Measurements from ENCODE around the gene RNPEPL1.
A peak's percentile ranks its signal among the peaks of the same experiment; 100 is the strongest.

Gene RNPEPL1

GRCh38 chr2:240595381-240596079 lies 27.2 kb downstream of the RNPEPL1 start:
- Histone ChIP-seq H4K5ac (ENCODE audit: low read length) (no peak overlapping the region), H2AK5ac (ENCODE audit: low read length) (no peak overlapping the region), H3K4me3 (ENCODE audit: low read length) (no peak overlapping the region), H3K18ac (ENCODE audit: low read length) (no peak overlapping the region), H3K27ac (ENCODE audit: low read depth, low read length) (no peak overlapping the region), H2BK15ac (replicated peaks; ENCODE audit: low read depth) (no peak overlapping the region), H3K27me3 (ENCODE audit: insufficient read depth, low read length, poor library complexity) (no peaks in the 10 kb centered on the region), H3K36me3 (ENCODE audit: control insufficient read depth, insufficient read depth, low read length) (peaks cover 2% of the 10 kb centered on the region), H2BK5ac (ENCODE audit: low read length) (no peak overlapping the region), H3K79me2 (ENCODE audit: control insufficient read depth, insufficient read depth, low read length) (no peaks in the 10 kb centered on the region), H3K9ac (ENCODE audit: low read length) (no peak overlapping the region), H3K4me2 (ENCODE audit: low read length) (no peak overlapping the region), H4K8ac (ENCODE audit: low read depth, low read length) (no peak overlapping the region), H2BK120ac (ENCODE audit: low read depth, low read length) (no peak overlapping the region), H3K79me1 (ENCODE audit: low read length) (peaks cover 3% of the 10 kb centered on the region), H3K56ac (ENCODE audit: low read length) (no peak overlapping the region), H3K4me1 (ENCODE audit: control insufficient read depth, low read depth, low read length) (no peaks in the 10 kb centered on the region), H3K23ac (ENCODE audit: low read length) (no peak overlapping the region), H3K4ac (ENCODE audit: low read depth, low read length) (no peak overlapping the region)
- peak; percentile 68 for DNase-seq
- WGBS (ENCODE audit: extremely low coverage, insufficient coverage, low lambda C conversion rate): no CpG with 5 or more reads among the region's 18 CpGs

GRCh38 chr2:240596080-240596460 lies 27.8 kb downstream of the RNPEPL1 start:
- no peak overlapping the region for H3K18ac ChIP-seq (ENCODE audit: low read length)
- H3K9ac ChIP-seq (ENCODE audit: low read length): no peak overlapping the region
- H3K4me2 ChIP-seq (ENCODE audit: low read length): no peak overlapping the region
- H3K79me2 ChIP-seq (ENCODE audit: control insufficient read depth, insufficient read depth, low read length): no peaks in the 10 kb centered on the region
- no peak overlapping the region for H4K8ac ChIP-seq (ENCODE audit: low read depth, low read length)
- no peak overlapping the region for H3K56ac ChIP-seq (ENCODE audit: low read length)
- no peak overlapping the region for H2BK5ac ChIP-seq (ENCODE audit: low read length)
- H3K4me1 ChIP-seq (ENCODE audit: control insufficient read depth, low read depth, low read length): no peaks in the 10 kb centered on the region
- H3K79me1 ChIP-seq (ENCODE audit: low read length): peaks cover 3% of the 10 kb centered on the region
- DNase-seq: no peak
- H3K4me3 ChIP-seq (ENCODE audit: low read length): no peak overlapping the region
- H2AK5ac ChIP-seq (ENCODE audit: low read length): no peak overlapping the region
- no CpG with 5 or more reads among the region's 17 CpGs for WGBS (ENCODE audit: extremely low coverage, insufficient coverage, low lambda C conversion rate)
- peaks cover 2% of the 10 kb centered on the region for H3K36me3 ChIP-seq (ENCODE audit: control insufficient read depth, insufficient read depth, low read length)
- no peak overlapping the region for H3K23ac ChIP-seq (ENCODE audit: low read length)
- H2BK120ac ChIP-seq (ENCODE audit: low read depth, low read length): no peak overlapping the region
- H4K5ac ChIP-seq (ENCODE audit: low read length): no peak overlapping the region
- H3K4ac ChIP-seq (ENCODE audit: low read depth, low read length): no peak overlapping the region
- H2BK15ac ChIP-seq (replicated peaks; ENCODE audit: low read depth): no peak overlapping the region
- H3K27ac ChIP-seq (ENCODE audit: low read depth, low read length): no peak overlapping the region
- no peaks in the 10 kb centered on the region for H3K27me3 ChIP-seq (ENCODE audit: insufficient read depth, low read length, poor library complexity)

- H3K4me1 ChIP-seq (ENCODE audit: control insufficient read depth, low read depth, low read length): no peaks in the 10 kb centered on the region
- H4K5ac ChIP-seq (ENCODE audit: low read length): no peak overlapping the region
- no peaks in the 10 kb centered on the region for H3K27me3 ChIP-seq (ENCODE audit: insufficient read depth, low read length, poor library complexity)
- H3K27ac ChIP-seq (ENCODE audit: low read depth, low read length): no peak overlapping the region
- H3K18ac ChIP-seq (ENCODE audit: low read length): no peak overlapping the region
- no peak overlapping the region for H3K56ac ChIP-seq (ENCODE audit: low read length)
- H4K8ac ChIP-seq (ENCODE audit: low read depth, low read length): no peak overlapping the region
- no peak for DNase-seq
- H3K23ac ChIP-seq (ENCODE audit: low read length): no peak overlapping the region
- peaks cover 2% of the 10 kb centered on the region for H3K36me3 ChIP-seq (ENCODE audit: control insufficient read depth, insufficient read depth, low read length)
- no peaks in the 10 kb centered on the region for H3K79me1 ChIP-seq (ENCODE audit: low read length)
- no peak overlapping the region for H3K4me3 ChIP-seq (ENCODE audit: low read length)
- no peak overlapping the region for H3K4me2 ChIP-seq (ENCODE audit: low read length)
- no peak overlapping the region for H2BK120ac ChIP-seq (ENCODE audit: low read depth, low read length)
- no peak overlapping the region for H2BK5ac ChIP-seq (ENCODE audit: low read length)
- no CpG with 5 or more reads among the region's 23 CpGs for WGBS (ENCODE audit: extremely low coverage, insufficient coverage, low lambda C conversion rate)
- no peak overlapping the region for H3K4ac ChIP-seq (ENCODE audit: low read depth, low read length)
- no peak overlapping the region for H2BK15ac ChIP-seq (replicated peaks; ENCODE audit: low read depth)
- H3K9ac ChIP-seq (ENCODE audit: low read length): no peak overlapping the region
- no peaks in the 10 kb centered on the region for H3K79me2 ChIP-seq (ENCODE audit: control insufficient read depth, insufficient read depth, low read length)
- no peak overlapping the region for H2AK5ac ChIP-seq (ENCODE audit: low read length)
Observed at GRCh38 chr2:240596491-240596931, 28.2 kb downstream of the RNPEPL1 start.

- no peak overlapping the region for H3K27ac ChIP-seq (ENCODE audit: low read depth, low read length)
- no peak overlapping the region for H2BK5ac ChIP-seq (ENCODE audit: low read length)
- H3K4me2 ChIP-seq (ENCODE audit: low read length): no peak overlapping the region
- no peak overlapping the region for H2AK5ac ChIP-seq (ENCODE audit: low read length)
- H3K23ac ChIP-seq (ENCODE audit: low read length): no peak overlapping the region
- no peaks in the 10 kb centered on the region for H3K27me3 ChIP-seq (ENCODE audit: insufficient read depth, low read length, poor library complexity)
- no peak overlapping the region for H4K5ac ChIP-seq (ENCODE audit: low read length)
- H3K4me1 ChIP-seq (ENCODE audit: control insufficient read depth, low read depth, low read length): no peaks in the 10 kb centered on the region
- DNase-seq: no peak
- peaks cover 2% of the 10 kb centered on the region for H3K36me3 ChIP-seq (ENCODE audit: control insufficient read depth, insufficient read depth, low read length)
- H3K79me2 ChIP-seq (ENCODE audit: control insufficient read depth, insufficient read depth, low read length): no peaks in the 10 kb centered on the region
- no peaks in the 10 kb centered on the region for H3K79me1 ChIP-seq (ENCODE audit: low read length)
- H4K8ac ChIP-seq (ENCODE audit: low read depth, low read length): no peak overlapping the region
- WGBS (ENCODE audit: extremely low coverage, insufficient coverage, low lambda C conversion rate): no CpG with 5 or more reads among the region's 10 CpGs
- no peak overlapping the region for H3K18ac ChIP-seq (ENCODE audit: low read length)
- H3K4ac ChIP-seq (ENCODE audit: low read depth, low read length): no peak overlapping the region
- no peak overlapping the region for H3K9ac ChIP-seq (ENCODE audit: low read length)
- no peak overlapping the region for H3K56ac ChIP-seq (ENCODE audit: low read length)
- no peak overlapping the region for H2BK15ac ChIP-seq (replicated peaks; ENCODE audit: low read depth)
- H3K4me3 ChIP-seq (ENCODE audit: low read length): no peak overlapping the region
- H2BK120ac ChIP-seq (ENCODE audit: low read depth, low read length): no peak overlapping the region
Observed at GRCh38 chr2:240597054-240597418, 28.8 kb downstream of the RNPEPL1 start.

- no peak overlapping the region for H3K4ac ChIP-seq (ENCODE audit: low read depth, low read length)
- H3K27me3 ChIP-seq (ENCODE audit: insufficient read depth, low read length, poor library complexity): no peaks in the 10 kb centered on the region
- H3K56ac ChIP-seq (ENCODE audit: low read length): no peak overlapping the region
- H3K79me1 ChIP-seq (ENCODE audit: low read length): no peaks in the 10 kb centered on the region
- no CpG with 5 or more reads among the region's 22 CpGs for WGBS (ENCODE audit: extremely low coverage, insufficient coverage, low lambda C conversion rate)
- no peak overlapping the region for H4K8ac ChIP-seq (ENCODE audit: low read depth, low read length)
- H3K79me2 ChIP-seq (ENCODE audit: control insufficient read depth, insufficient read depth, low read length): no peaks in the 10 kb centered on the region
- no peak overlapping the region for H2BK5ac ChIP-seq (ENCODE audit: low read length)
- H3K23ac ChIP-seq (ENCODE audit: low read length): no peak overlapping the region
- no peak for DNase-seq
- H3K4me1 ChIP-seq (ENCODE audit: control insufficient read depth, low read depth, low read length): no peaks in the 10 kb centered on the region
- H2BK15ac ChIP-seq (replicated peaks; ENCODE audit: low read depth): no peak overlapping the region
- no peak overlapping the region for H3K27ac ChIP-seq (ENCODE audit: low read depth, low read length)
- no peak overlapping the region for H3K4me3 ChIP-seq (ENCODE audit: low read length)
- H2BK120ac ChIP-seq (ENCODE audit: low read depth, low read length): no peak overlapping the region
- H4K5ac ChIP-seq (ENCODE audit: low read length): no peak overlapping the region
- H3K9ac ChIP-seq (ENCODE audit: low read length): no peak overlapping the region
- no peak overlapping the region for H3K18ac ChIP-seq (ENCODE audit: low read length)
- H3K4me2 ChIP-seq (ENCODE audit: low read length): no peak overlapping the region
- H3K36me3 ChIP-seq (ENCODE audit: control insufficient read depth, insufficient read depth, low read length): peaks cover 2% of the 10 kb centered on the region
- H2AK5ac ChIP-seq (ENCODE audit: low read length): no peak overlapping the region
Observed at GRCh38 chr2:240597419-240598181, 29.3 kb downstream of the RNPEPL1 start.
